ENCODE measurements around the gene EIF2S3.

DNA sequence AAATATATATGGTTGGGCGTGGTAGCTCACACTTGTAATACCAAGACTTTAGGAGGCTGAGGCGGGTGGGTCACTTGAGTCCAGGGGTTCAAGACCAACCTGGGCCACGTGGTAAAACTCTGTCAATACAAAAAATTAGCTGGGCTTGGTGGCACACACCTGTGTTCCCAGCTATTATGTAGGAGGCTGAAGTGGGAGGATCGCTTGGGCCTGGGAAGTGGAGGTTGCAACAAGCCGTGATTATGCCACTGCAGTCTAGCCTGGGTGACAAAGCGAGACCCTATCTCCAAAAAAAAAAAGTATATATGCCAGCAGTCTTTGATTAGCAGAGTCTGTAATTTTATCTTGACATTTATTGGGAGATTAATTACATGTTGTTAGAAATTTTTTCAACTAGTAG lies 8.7 kb downstream of the EIF2S3 start:
- TF ChIP-seq, protein P1, sequence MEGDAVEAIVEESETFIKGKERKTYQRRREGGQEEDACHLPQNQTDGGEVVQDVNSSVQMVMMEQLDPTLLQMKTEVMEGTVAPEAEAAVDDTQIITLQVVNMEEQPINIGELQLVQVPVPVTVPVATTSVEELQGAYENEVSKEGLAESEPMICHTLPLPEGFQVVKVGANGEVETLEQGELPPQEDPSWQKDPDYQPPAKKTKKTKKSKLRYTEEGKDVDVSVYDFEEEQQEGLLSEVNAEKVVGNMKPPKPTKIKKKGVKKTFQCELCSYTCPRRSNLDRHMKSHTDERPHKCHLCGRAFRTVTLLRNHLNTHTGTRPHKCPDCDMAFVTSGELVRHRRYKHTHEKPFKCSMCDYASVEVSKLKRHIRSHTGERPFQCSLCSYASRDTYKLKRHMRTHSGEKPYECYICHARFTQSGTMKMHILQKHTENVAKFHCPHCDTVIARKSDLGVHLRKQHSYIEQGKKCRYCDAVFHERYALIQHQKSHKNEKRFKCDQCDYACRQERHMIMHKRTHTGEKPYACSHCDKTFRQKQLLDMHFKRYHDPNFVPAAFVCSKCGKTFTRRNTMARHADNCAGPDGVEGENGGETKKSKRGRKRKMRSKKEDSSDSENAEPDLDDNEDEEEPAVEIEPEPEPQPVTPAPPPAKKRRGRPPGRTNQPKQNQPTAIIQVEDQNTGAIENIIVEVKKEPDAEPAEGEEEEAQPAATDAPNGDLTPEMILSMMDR (IDR thresholded peaks at IDR 0.05; ENCODE audit: poor library complexity, severe bottlenecking), result no peak
- TF ChIP-seq, protein P2, sequence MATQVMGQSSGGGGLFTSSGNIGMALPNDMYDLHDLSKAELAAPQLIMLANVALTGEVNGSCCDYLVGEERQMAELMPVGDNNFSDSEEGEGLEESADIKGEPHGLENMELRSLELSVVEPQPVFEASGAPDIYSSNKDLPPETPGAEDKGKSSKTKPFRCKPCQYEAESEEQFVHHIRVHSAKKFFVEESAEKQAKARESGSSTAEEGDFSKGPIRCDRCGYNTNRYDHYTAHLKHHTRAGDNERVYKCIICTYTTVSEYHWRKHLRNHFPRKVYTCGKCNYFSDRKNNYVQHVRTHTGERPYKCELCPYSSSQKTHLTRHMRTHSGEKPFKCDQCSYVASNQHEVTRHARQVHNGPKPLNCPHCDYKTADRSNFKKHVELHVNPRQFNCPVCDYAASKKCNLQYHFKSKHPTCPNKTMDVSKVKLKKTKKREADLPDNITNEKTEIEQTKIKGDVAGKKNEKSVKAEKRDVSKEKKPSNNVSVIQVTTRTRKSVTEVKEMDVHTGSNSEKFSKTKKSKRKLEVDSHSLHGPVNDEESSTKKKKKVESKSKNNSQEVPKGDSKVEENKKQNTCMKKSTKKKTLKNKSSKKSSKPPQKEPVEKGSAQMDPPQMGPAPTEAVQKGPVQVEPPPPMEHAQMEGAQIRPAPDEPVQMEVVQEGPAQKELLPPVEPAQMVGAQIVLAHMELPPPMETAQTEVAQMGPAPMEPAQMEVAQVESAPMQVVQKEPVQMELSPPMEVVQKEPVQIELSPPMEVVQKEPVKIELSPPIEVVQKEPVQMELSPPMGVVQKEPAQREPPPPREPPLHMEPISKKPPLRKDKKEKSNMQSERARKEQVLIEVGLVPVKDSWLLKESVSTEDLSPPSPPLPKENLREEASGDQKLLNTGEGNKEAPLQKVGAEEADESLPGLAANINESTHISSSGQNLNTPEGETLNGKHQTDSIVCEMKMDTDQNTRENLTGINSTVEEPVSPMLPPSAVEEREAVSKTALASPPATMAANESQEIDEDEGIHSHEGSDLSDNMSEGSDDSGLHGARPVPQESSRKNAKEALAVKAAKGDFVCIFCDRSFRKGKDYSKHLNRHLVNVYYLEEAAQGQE (IDR thresholded peaks at IDR 0.05; ENCODE audit: borderline replicate concordance), result no peak
- TF ChIP-seq SMC3 (conservative IDR thresholded peaks at IDR 0.05; ENCODE audit: poor library complexity) (no peak), POLR2AphosphoS5 (IDR thresholded peaks at IDR 0.05) (no peak), TAF1 (IDR thresholded peaks at IDR 0.05; ENCODE audit: low read depth) (no peak), RAD21 (conservative IDR thresholded peaks at IDR 0.05) (no peak)
